ENCODE data around the gene OVCA2. TPM values are rescaled to one million over a fixed set of nuclear protein-coding genes. Genes with fewer than 3 reads are reported as not detected.

The OVCA2 gene
- total RNA-seq, 2 donors from 2014 or later, result 41.0 to 49.8 TPM

GRCh38 chr17:2035541-2036488 is 6.0 kb upstream of the OVCA2 start:
- H3K27me3 ChIP-seq, result no peaks in the 10 kb centered on the region
- TF ChIP-seq CTCF (IDR thresholded peaks at IDR 0.05), result no peak
- no peaks in the 10 kb centered on the region for H3K9me3 ChIP-seq
- H3K9ac ChIP-seq (ENCODE audit: low read depth in 2 of 2, low read length in 2 of 2), result no peak overlapping the region
- no peaks in the 10 kb centered on the region for H3K36me3 ChIP-seq
- DNase-seq, result no peak
- H3K27ac ChIP-seq, result no peak overlapping the region
- intact Hi-C loops (cut with DNase I), result no loop called here
- H3K4me3 ChIP-seq, result no peak overlapping the region
- peaks cover 6% of the 10 kb centered on the region for H3K4me1 ChIP-seq

GRCh38 chr17:2037155-2037554 is 4.7 kb upstream of the OVCA2 start:
- Histone ChIP-seq H3K4me3 (no peak overlapping the region), H3K27me3 (no peaks in the 10 kb centered on the region), H3K4me1 (peaks cover 4% of the 10 kb centered on the region), H3K9ac (ENCODE audit: low read depth in 2 of 2, low read length in 2 of 2) (no peak overlapping the region), H3K36me3 (no peaks in the 10 kb centered on the region), H3K27ac (no peak overlapping the region), H3K9me3 (no peaks in the 10 kb centered on the region)
- intact Hi-C loops (cut with DNase I), result no loop called here
- TF ChIP-seq CTCF (IDR thresholded peaks at IDR 0.05), result no peak
- DNase-seq, result no peak

GRCh38 chr17:2040219-2040827 is 1.5 kb upstream of the OVCA2 start:
- Histone ChIP-seq H3K4me3 (no peak overlapping the region), H3K27me3 (no peaks in the 10 kb centered on the region), H3K36me3 (no peaks in the 10 kb centered on the region), H3K9me3 (no peaks in the 10 kb centered on the region), H3K4me1 (peaks cover 9% of the 10 kb centered on the region), H3K27ac (no peak overlapping the region), H3K9ac (ENCODE audit: low read depth in 2 of 2, low read length in 2 of 2) (no peak overlapping the region)
- TF ChIP-seq CTCF (IDR thresholded peaks at IDR 0.05), result no peak
- intact Hi-C loops (cut with DNase I), result no loop called here
- DNase-seq, result no peak

- Histone ChIP-seq H3K27ac (peak overlapping the region; percentile 58), H3K27me3 (no peaks in the 10 kb centered on the region), H3K4me1 (peaks cover 9% of the 10 kb centered on the region), H3K9me3 (no peaks in the 10 kb centered on the region), H3K4me3 (peak overlapping the region; percentile 67), H3K9ac (ENCODE audit: low read depth in 2 of 2, low read length in 2 of 2) (peak overlapping the region; percentile 96 to 97), H3K36me3 (no peaks in the 10 kb centered on the region)
- intact Hi-C loops (cut with DNase I), result no loop called here
- TF ChIP-seq CTCF (IDR thresholded peaks at IDR 0.05), result no peak
- DNase-seq, result no peak
These were observed 771 bp upstream of the OVCA2 start for GRCh38 chr17:2040942-2041560.

- Histone ChIP-seq H3K9ac (ENCODE audit: low read depth in 2 of 2, low read length in 2 of 2) (peak overlapping the region; percentile 96 to 97), H3K4me1 (peaks cover 9% of the 10 kb centered on the region), H3K27me3 (no peaks in the 10 kb centered on the region), H3K36me3 (no peaks in the 10 kb centered on the region), H3K27ac (peak overlapping the region; percentile 58), H3K4me3 (peak overlapping the region; percentile 67), H3K9me3 (no peaks in the 10 kb centered on the region)
- intact Hi-C loops (cut with DNase I), result no loop called here
- TF ChIP-seq CTCF (IDR thresholded peaks at IDR 0.05), result no peak
- no peak for DNase-seq
These were observed 597 bp downstream of the OVCA2 start for GRCh38 chr17:2042390-2042847.
